Lower leg skin (tissue), 3 donors: ENCODE results near the gene TRIM31.

Source experiments
- CTCF ChIP-seq, 3 donors: fragments of 450-650 bp; IDR thresholded peaks; one replicate each; pipeline ENCODE4 v1.5.1; 2016; ENCODE audit warnings: antibody characterized with exemption in 3 of 3, mild to moderate bottlenecking in 3 of 3, moderate library complexity in 2 of 3
- POLR2A ChIP-seq, 2 donors: fragments of 450-650 bp; IDR thresholded peaks; one replicate each; pipeline ENCODE4 v1.6.1; 2016 to 2017; ENCODE audit warnings: antibody characterized with exemption in 2 of 2, mild to moderate bottlenecking in 1 of 2, moderate library complexity in 1 of 2

- TF ChIP-seq POLR2A (IDR thresholded peaks at IDR 0.05): no peak
- TF ChIP-seq CTCF (IDR thresholded peaks at IDR 0.05): no peak
Observed at GRCh38 chr6:30155520-30156261, 42.8 kb upstream of the TRIM31 start.
